Loucy (cell line): ENCODE results near the gene ATG16L1.

Source experiments
- H2AFZ ChIP-seq: fragments of 200-600 bp; sonication (generic); 2 replicates; pipeline ENCODE4 v1.6.0; 2016; ENCODE audit warnings: antibody characterized with exemption, mild to moderate bottlenecking, low read length, moderate library complexity
- H3F3A ChIP-seq: fragments of 200-600 bp; 2 replicates; pipeline ENCODE4 v1.6.0; 2016; ENCODE audit warnings: antibody characterized with exemption, low read depth, mild to moderate bottlenecking
- H3K27me3 ChIP-seq: fragments of 200-600 bp; sonication (generic); 2 replicates; pipeline ENCODE4 v1.6.1; 2014; ENCODE audit warnings: low read length, mild to moderate bottlenecking; ENCODE audit not compliant: insufficient read depth, poor library complexity, severe bottlenecking
- H3K36me3 ChIP-seq: fragments of 200-600 bp; sonication (generic); 2 replicates; pipeline ENCODE4 v1.6.1; 2016; ENCODE audit warnings: low read length; ENCODE audit not compliant: insufficient read depth
- H3K4me1 ChIP-seq: fragments of 200-600 bp; sonication (generic); 2 replicates; pipeline ENCODE4 v1.5.1; 2014; ENCODE audit warnings: low read length, mild to moderate bottlenecking; ENCODE audit not compliant: insufficient read depth, poor library complexity, severe bottlenecking
- H3K4me2 ChIP-seq: fragments of 200-600 bp; sonication (generic); 2 replicates; pipeline ENCODE4 v1.6.0; 2014; ENCODE audit warnings: antibody characterized with exemption, low read length, low read depth, mild to moderate bottlenecking; ENCODE audit not compliant: poor library complexity, severe bottlenecking
- H3K4me3 ChIP-seq: fragments of 200-600 bp; sonication (generic); 2 replicates; pipeline ENCODE4 v1.5.1; 2014; ENCODE audit warnings: low read length, mild to moderate bottlenecking, mixed read lengths; ENCODE audit not compliant: poor library complexity, severe bottlenecking
- H3K79me2 ChIP-seq: fragments of 200-600 bp; sonication (generic); 2 replicates; pipeline ENCODE4 v1.6.1; 2014; ENCODE audit warnings: low read length; ENCODE audit not compliant: insufficient read depth
- H3K9ac ChIP-seq: fragments of 200-600 bp; sonication (generic); 2 replicates; pipeline ENCODE4 v1.6.0; 2014; ENCODE audit warnings: mild to moderate bottlenecking, low read depth, low read length, moderate library complexity; ENCODE audit not compliant: poor library complexity, severe bottlenecking
- H3K9me2 ChIP-seq: fragments of 200-600 bp; sonication (generic); replicated peaks from 2 replicates; pipeline ENCODE4 v1.6.1; 2016; ENCODE audit warnings: low read depth, low read length, mixed read lengths
- H3K9me3 ChIP-seq: fragments of 200-600 bp; sonication (generic); 2 replicates; pipeline ENCODE4 v1.6.1; 2014; ENCODE audit warnings: mild to moderate bottlenecking, antibody characterized with exemption, low read length, low read depth; ENCODE audit not compliant: insufficient read depth
- H4K20me1 ChIP-seq: fragments of 200-600 bp; sonication (generic); 2 replicates; pipeline ENCODE4 v1.6.0; 2014; ENCODE audit warnings: antibody characterized with exemption, low read length, mild to moderate bottlenecking; ENCODE audit not compliant: insufficient read depth, poor library complexity, severe bottlenecking
- EZH2phosphoT487 ChIP-seq: fragments of 200-600 bp; IDR thresholded peaks from 2 replicates; pipeline ENCODE4 v1.6.1; 2018; ENCODE audit warnings: antibody characterized with exemption, mild to moderate bottlenecking, moderate library complexity, borderline replicate concordance
- TF ChIP-seq, protein P1 (sequence below): fragments of 200-600 bp; sonication (generic); conservative IDR thresholded peaks from 2 replicates; pipeline ENCODE4 v1.5.1; 2014; ENCODE audit warnings: mild to moderate bottlenecking, antibody characterized with exemption, low read length

The ATG16L1 gene

DNA sequence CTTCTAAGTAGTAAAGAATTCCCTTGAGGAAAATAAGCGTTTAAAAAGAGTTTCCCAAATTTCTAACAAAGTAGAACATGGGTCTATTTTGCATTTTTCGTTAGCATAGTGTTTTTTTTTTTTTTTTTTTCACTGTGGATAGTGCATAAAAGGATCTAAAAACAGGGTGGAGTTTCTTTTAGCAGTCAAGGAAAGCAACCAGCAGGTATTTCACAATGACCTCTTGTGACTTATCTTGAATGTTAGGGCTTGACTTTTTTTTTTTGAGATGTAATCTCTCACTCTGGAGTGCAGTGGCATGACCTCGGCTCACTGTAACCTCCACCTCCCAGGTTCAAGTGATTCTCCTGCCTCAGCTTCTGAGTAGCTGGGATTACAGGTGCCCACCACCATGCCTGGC, 88.0 kb downstream of the ATG16L1 start:
- TF ChIP-seq, protein P1, sequence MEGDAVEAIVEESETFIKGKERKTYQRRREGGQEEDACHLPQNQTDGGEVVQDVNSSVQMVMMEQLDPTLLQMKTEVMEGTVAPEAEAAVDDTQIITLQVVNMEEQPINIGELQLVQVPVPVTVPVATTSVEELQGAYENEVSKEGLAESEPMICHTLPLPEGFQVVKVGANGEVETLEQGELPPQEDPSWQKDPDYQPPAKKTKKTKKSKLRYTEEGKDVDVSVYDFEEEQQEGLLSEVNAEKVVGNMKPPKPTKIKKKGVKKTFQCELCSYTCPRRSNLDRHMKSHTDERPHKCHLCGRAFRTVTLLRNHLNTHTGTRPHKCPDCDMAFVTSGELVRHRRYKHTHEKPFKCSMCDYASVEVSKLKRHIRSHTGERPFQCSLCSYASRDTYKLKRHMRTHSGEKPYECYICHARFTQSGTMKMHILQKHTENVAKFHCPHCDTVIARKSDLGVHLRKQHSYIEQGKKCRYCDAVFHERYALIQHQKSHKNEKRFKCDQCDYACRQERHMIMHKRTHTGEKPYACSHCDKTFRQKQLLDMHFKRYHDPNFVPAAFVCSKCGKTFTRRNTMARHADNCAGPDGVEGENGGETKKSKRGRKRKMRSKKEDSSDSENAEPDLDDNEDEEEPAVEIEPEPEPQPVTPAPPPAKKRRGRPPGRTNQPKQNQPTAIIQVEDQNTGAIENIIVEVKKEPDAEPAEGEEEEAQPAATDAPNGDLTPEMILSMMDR = no peak
- no peak for TF ChIP-seq EZH2phosphoT487
- Histone ChIP-seq H3K4me2 (no peak overlapping the region), H3K4me3 (no peak overlapping the region)

DNA sequence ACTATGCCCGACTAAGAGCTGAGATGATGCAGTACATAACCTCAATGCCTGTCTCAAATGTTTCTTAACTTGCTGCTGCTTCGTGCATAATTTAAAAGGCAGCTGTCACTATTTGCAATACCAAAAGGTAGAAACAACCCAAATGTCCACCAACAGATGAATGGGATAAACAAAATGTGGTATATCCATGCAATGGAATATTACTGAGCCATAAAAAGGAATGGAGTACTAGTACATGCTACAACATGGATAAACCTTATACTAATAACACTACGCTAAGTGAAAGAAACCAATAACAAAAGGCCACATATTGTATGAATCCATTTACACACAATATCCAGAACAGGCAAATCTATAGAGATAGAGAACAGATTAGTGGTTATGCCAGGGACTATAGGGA, 89.8 kb downstream of the ATG16L1 start:
- Histone ChIP-seq H3K9me3 (no peaks in the 10 kb centered on the region), H3K9me2 (no peaks in the 10 kb centered on the region), H2AFZ (no peak overlapping the region), H3K4me3 (no peak overlapping the region), H4K20me1 (no peaks in the 10 kb centered on the region), H3F3A (no peaks in the 10 kb centered on the region), H3K79me2 (no peaks in the 10 kb centered on the region), H3K4me1 (no peaks in the 10 kb centered on the region), H3K27me3 (no peaks in the 10 kb centered on the region), H3K9ac (no peak overlapping the region), H3K4me2 (no peak overlapping the region), H3K36me3 (no peaks in the 10 kb centered on the region)
- TF ChIP-seq, protein P1 = no peak
- no peak for TF ChIP-seq EZH2phosphoT487

More for the DNA sequence above, 88.0 kb downstream of the ATG16L1 start:
- no peaks in the 10 kb centered on the region for H3K36me3 ChIP-seq
- no peaks in the 10 kb centered on the region for H3K9me3 ChIP-seq
- no peaks in the 10 kb centered on the region for H3K27me3 ChIP-seq
- H2AFZ ChIP-seq = no peak overlapping the region
- no peaks in the 10 kb centered on the region for H3K4me1 ChIP-seq
- no peaks in the 10 kb centered on the region for H3K9me2 ChIP-seq
- no peak overlapping the region for H3K9ac ChIP-seq
- H4K20me1 ChIP-seq = no peaks in the 10 kb centered on the region
- H3F3A ChIP-seq = no peaks in the 10 kb centered on the region
- H3K79me2 ChIP-seq = no peaks in the 10 kb centered on the region

DNA sequence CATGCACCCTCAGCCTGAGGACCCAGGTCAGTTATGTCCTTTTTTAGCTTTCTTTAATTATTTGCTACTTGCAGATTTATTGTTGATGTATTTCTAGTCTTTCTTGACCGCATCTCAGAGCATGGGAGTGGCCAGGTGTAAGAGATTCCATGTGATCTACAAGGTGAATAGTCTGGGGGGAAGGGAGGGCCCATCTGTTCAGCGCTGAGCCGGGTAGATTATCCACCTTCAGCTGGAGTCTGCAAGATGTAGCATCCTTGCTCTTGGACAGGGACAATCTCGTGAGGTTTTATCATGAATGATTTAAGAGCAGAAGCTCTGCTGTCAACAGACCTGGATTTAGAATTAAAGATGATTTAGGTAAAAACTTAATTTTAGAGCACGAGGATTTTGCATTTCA, 90.8 kb downstream of the ATG16L1 start:
- TF ChIP-seq, protein P1 = no peak
- TF ChIP-seq EZH2phosphoT487 = no peak
- no peak overlapping the region for H3K4me3 ChIP-seq

More for the DNA sequence above, 90.8 kb downstream of the ATG16L1 start:
- Histone ChIP-seq H4K20me1 (no peaks in the 10 kb centered on the region), H2AFZ (no peak overlapping the region; the same call in 1 of the 2 replicates), H3K27me3 (no peaks in the 10 kb centered on the region), H3K4me2 (no peak overlapping the region), H3F3A (no peaks in the 10 kb centered on the region), H3K9me2 (no peaks in the 10 kb centered on the region), H3K4me1 (no peaks in the 10 kb centered on the region), H3K9me3 (no peaks in the 10 kb centered on the region), H3K9ac (no peak overlapping the region), H3K79me2 (no peaks in the 10 kb centered on the region), H3K36me3 (no peaks in the 10 kb centered on the region)
